ENCODE measurements around the gene TMEM233. TPM values are rescaled to one million over a fixed set of nuclear protein-coding genes. Genes with fewer than 3 reads are reported as not detected.

TMEM233 gene
- polyA plus RNA-seq, 2 donors, result 0.04 to 0.07 TPM

DNA sequence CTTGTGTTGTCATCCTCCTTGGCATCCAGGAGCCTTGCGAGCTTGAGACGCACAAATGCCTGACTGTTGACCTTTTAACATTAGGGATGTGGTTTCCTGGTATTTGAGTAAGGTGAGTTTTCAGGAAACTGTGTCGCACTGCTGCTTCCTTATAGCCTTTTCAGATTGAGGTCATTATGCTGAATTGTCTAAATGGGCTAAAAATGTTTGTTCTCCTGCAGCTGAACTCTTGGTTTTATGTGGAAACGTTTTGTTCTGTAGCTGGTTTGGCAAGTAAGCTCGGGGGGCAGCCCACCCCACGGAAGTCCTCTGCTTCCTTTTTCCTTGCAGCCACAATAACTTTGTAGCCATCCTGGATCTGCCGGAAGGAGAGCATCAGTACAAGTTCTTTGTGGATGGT, 80.1 kb downstream of the TMEM233 start:
- H3K36me3 ChIP-seq (ENCODE audit: control insufficient read depth in 2 of 2, insufficient read depth in 2 of 2, low read length in 1 of 2), result peaks cover 15 to 38% of the 10 kb centered on the region in 2 donors
- H3K27ac ChIP-seq (ENCODE audit: low read depth in 2 of 2, low read length in 1 of 2), result peak overlapping the region; percentile 60 to 80
- H3K4me3 ChIP-seq (ENCODE audit: low read depth in 1 of 2, low read length in 2 of 2), result no peak overlapping the region
- H3K4me1 ChIP-seq (ENCODE audit: control insufficient read depth in 2 of 2, insufficient read depth in 2 of 2, low read length in 1 of 2), result no peaks in the 10 kb centered on the region
- WGBS, 2 donors, result 51 to 58% methylated on average over 7 of the region's 7 CpGs
- no peaks in the 10 kb centered on the region for H3K27me3 ChIP-seq (ENCODE audit: control insufficient read depth in 1 of 2, insufficient read depth in 2 of 2, low read length in 2 of 2)
- no peaks in the 10 kb centered on the region for H3K9me3 ChIP-seq (ENCODE audit: control insufficient read depth in 2 of 2, insufficient read depth in 1 of 2, low read depth in 1 of 2, low read length in 1 of 2)

- Histone ChIP-seq H3K27me3 (ENCODE audit: control insufficient read depth in 1 of 2, insufficient read depth in 2 of 2, low read length in 2 of 2) (no peaks in the 10 kb centered on the region), H3K9me3 (ENCODE audit: control insufficient read depth in 2 of 2, insufficient read depth in 1 of 2, low read depth in 1 of 2, low read length in 1 of 2) (no peaks in the 10 kb centered on the region), H3K4me3 (ENCODE audit: low read depth in 1 of 2, low read length in 2 of 2) (no peak overlapping the region), H3K4me1 (ENCODE audit: control insufficient read depth in 2 of 2, insufficient read depth in 2 of 2, low read length in 1 of 2) (no peaks in the 10 kb centered on the region), H3K36me3 (ENCODE audit: control insufficient read depth in 2 of 2, insufficient read depth in 2 of 2, low read length in 1 of 2) (peaks cover 16 to 40% of the 10 kb centered on the region in 2 donors), H3K27ac (ENCODE audit: low read depth in 2 of 2, low read length in 1 of 2) (peak overlapping the region; percentile 60 to 80)
- WGBS, 2 donors, result 84 to 88% methylated on average over 4 of the region's 4 CpGs
These were observed 81.0 kb downstream of the TMEM233 start for GRCh38 chr12:119674560-119674959.

DNA sequence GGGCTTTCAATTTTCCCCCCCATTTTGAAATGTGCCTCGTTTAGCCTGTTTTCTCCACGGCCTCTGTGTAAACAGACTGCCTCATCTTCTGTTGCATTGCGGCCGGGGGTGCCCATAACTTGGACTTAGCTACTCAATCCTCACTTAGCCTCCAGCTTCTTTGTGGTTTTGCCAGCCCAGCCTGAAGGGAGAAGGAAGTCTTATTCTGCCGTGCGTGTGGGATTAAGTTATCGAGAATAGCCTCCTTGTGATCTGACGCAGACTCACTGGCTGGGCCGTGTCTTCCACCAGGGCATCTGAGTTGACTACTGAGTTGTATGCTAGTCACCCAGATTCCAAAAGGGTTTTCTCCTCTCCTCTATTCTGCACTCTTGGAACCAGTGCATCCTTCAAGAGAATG, 82.4 kb downstream of the TMEM233 start:
- Histone ChIP-seq H3K27ac (ENCODE audit: low read depth in 2 of 2, low read length in 1 of 2) (peak overlapping the region in 1 of 2 donors; percentile 43), H3K4me3 (ENCODE audit: low read depth in 1 of 2, low read length in 2 of 2) (no peak overlapping the region), H3K9me3 (ENCODE audit: control insufficient read depth in 2 of 2, insufficient read depth in 1 of 2, low read depth in 1 of 2, low read length in 1 of 2) (no peaks in the 10 kb centered on the region), H3K36me3 (ENCODE audit: control insufficient read depth in 2 of 2, insufficient read depth in 2 of 2, low read length in 1 of 2) (peaks cover 30 to 53% of the 10 kb centered on the region in 2 donors), H3K4me1 (ENCODE audit: control insufficient read depth in 2 of 2, insufficient read depth in 2 of 2, low read length in 1 of 2) (no peaks in the 10 kb centered on the region), H3K27me3 (ENCODE audit: control insufficient read depth in 1 of 2, insufficient read depth in 2 of 2, low read length in 2 of 2) (no peaks in the 10 kb centered on the region)
- 68 to 73% methylated on average over 9 of the region's 9 CpGs for WGBS, 2 donors

- H3K27me3 ChIP-seq (ENCODE audit: control insufficient read depth in 1 of 2, insufficient read depth in 2 of 2, low read length in 2 of 2), result no peaks in the 10 kb centered on the region
- H3K9me3 ChIP-seq (ENCODE audit: control insufficient read depth in 2 of 2, insufficient read depth in 1 of 2, low read depth in 1 of 2, low read length in 1 of 2), result no peaks in the 10 kb centered on the region
- peaks cover 33 to 57% of the 10 kb centered on the region in 2 donors for H3K36me3 ChIP-seq (ENCODE audit: control insufficient read depth in 2 of 2, insufficient read depth in 2 of 2, low read length in 1 of 2)
- no peaks in the 10 kb centered on the region for H3K4me1 ChIP-seq (ENCODE audit: control insufficient read depth in 2 of 2, insufficient read depth in 2 of 2, low read length in 1 of 2)
- WGBS, 2 donors, result 91 to 92% methylated on average over 13 of the region's 13 CpGs
- H3K27ac ChIP-seq (ENCODE audit: low read depth in 2 of 2, low read length in 1 of 2), result peak overlapping the region in 1 of 2 donors; percentile 1
- H3K4me3 ChIP-seq (ENCODE audit: low read depth in 1 of 2, low read length in 2 of 2), result no peak overlapping the region
These were observed 83.0 kb downstream of the TMEM233 start for GRCh38 chr12:119676573-119676972.

- Histone ChIP-seq H3K36me3 (ENCODE audit: control insufficient read depth in 2 of 2, insufficient read depth in 2 of 2, low read length in 1 of 2) (peaks cover 33 to 62% of the 10 kb centered on the region in 2 donors), H3K27ac (ENCODE audit: low read depth in 2 of 2, low read length in 1 of 2) (no peak overlapping the region), H3K27me3 (ENCODE audit: control insufficient read depth in 1 of 2, insufficient read depth in 2 of 2, low read length in 2 of 2) (no peaks in the 10 kb centered on the region), H3K4me1 (ENCODE audit: control insufficient read depth in 2 of 2, insufficient read depth in 2 of 2, low read length in 1 of 2) (no peaks in the 10 kb centered on the region), H3K4me3 (ENCODE audit: low read depth in 1 of 2, low read length in 2 of 2) (no peak overlapping the region), H3K9me3 (ENCODE audit: control insufficient read depth in 2 of 2, insufficient read depth in 1 of 2, low read depth in 1 of 2, low read length in 1 of 2) (no peaks in the 10 kb centered on the region)
- 84 to 85% methylated on average over 7 of the region's 7 CpGs for WGBS, 2 donors
These were observed 84.9 kb downstream of the TMEM233 start for GRCh38 chr12:119678459-119678858.

DNA sequence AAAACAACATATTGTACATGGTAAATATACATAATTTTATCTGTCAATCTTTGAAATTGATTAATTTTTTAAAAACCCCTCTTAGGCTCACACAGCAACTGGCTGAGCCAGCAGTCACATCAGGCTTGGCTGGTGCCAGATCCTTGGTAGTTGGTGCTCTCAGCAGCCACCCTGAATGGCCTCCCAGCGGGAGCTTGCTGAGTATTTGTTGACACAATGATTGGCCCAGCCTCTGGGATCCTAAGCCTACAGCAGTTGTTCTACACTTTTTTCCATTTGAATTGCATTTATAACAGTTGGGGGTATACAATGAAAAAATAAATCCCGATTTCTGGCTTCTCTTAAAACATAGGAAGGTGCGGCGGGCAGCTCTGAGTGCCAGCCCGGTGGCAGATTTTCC, 85.5 kb downstream of the TMEM233 start:
- WGBS, 2 donors, result 91% methylated on average over 5 of the region's 5 CpGs
- no peak overlapping the region for H3K4me3 ChIP-seq (ENCODE audit: low read depth in 1 of 2, low read length in 2 of 2)
- no peaks in the 10 kb centered on the region for H3K9me3 ChIP-seq (ENCODE audit: control insufficient read depth in 2 of 2, insufficient read depth in 1 of 2, low read depth in 1 of 2, low read length in 1 of 2)
- no peaks in the 10 kb centered on the region for H3K27me3 ChIP-seq (ENCODE audit: control insufficient read depth in 1 of 2, insufficient read depth in 2 of 2, low read length in 2 of 2)
- no peak overlapping the region for H3K27ac ChIP-seq (ENCODE audit: low read depth in 2 of 2, low read length in 1 of 2)
- H3K36me3 ChIP-seq (ENCODE audit: control insufficient read depth in 2 of 2, insufficient read depth in 2 of 2, low read length in 1 of 2), result peaks cover 30 to 57% of the 10 kb centered on the region in 2 donors
- no peaks in the 10 kb centered on the region for H3K4me1 ChIP-seq (ENCODE audit: control insufficient read depth in 2 of 2, insufficient read depth in 2 of 2, low read length in 1 of 2)

GRCh38 chr12:119679490-119679889, 85.9 kb downstream of the TMEM233 start:
- Histone ChIP-seq H3K27me3 (ENCODE audit: control insufficient read depth in 1 of 2, insufficient read depth in 2 of 2, low read length in 2 of 2) (no peaks in the 10 kb centered on the region), H3K27ac (ENCODE audit: low read depth in 2 of 2, low read length in 1 of 2) (no peak overlapping the region), H3K36me3 (ENCODE audit: control insufficient read depth in 2 of 2, insufficient read depth in 2 of 2, low read length in 1 of 2) (peaks cover 27 to 53% of the 10 kb centered on the region in 2 donors), H3K4me3 (ENCODE audit: low read depth in 1 of 2, low read length in 2 of 2) (no peak overlapping the region), H3K4me1 (ENCODE audit: control insufficient read depth in 2 of 2, insufficient read depth in 2 of 2, low read length in 1 of 2) (no peaks in the 10 kb centered on the region), H3K9me3 (ENCODE audit: control insufficient read depth in 2 of 2, insufficient read depth in 1 of 2, low read depth in 1 of 2, low read length in 1 of 2) (no peaks in the 10 kb centered on the region)
- WGBS, 2 donors, result 83 to 87% methylated on average over 10 of the region's 10 CpGs

GRCh38 chr12:119681111-119681510, 87.5 kb downstream of the TMEM233 start:
- Histone ChIP-seq H3K27ac (ENCODE audit: low read depth in 2 of 2, low read length in 1 of 2) (no peak overlapping the region), H3K27me3 (ENCODE audit: control insufficient read depth in 1 of 2, insufficient read depth in 2 of 2, low read length in 2 of 2) (no peaks in the 10 kb centered on the region), H3K4me1 (ENCODE audit: control insufficient read depth in 2 of 2, insufficient read depth in 2 of 2, low read length in 1 of 2) (no peaks in the 10 kb centered on the region), H3K4me3 (ENCODE audit: low read depth in 1 of 2, low read length in 2 of 2) (no peak overlapping the region), H3K36me3 (ENCODE audit: control insufficient read depth in 2 of 2, insufficient read depth in 2 of 2, low read length in 1 of 2) (peaks cover 27 to 44% of the 10 kb centered on the region in 2 donors), H3K9me3 (ENCODE audit: control insufficient read depth in 2 of 2, insufficient read depth in 1 of 2, low read depth in 1 of 2, low read length in 1 of 2) (no peaks in the 10 kb centered on the region)
- 82 to 92% methylated on average over 8 of the region's 8 CpGs for WGBS, 2 donors

GRCh38 chr12:119681728-119682638, 88.4 kb downstream of the TMEM233 start:
- peaks cover 0 to 2% of the 10 kb centered on the region in 2 donors for H3K4me1 ChIP-seq (ENCODE audit: control insufficient read depth in 2 of 2, insufficient read depth in 2 of 2, low read length in 1 of 2)
- peaks cover 27 to 37% of the 10 kb centered on the region in 2 donors for H3K36me3 ChIP-seq (ENCODE audit: control insufficient read depth in 2 of 2, insufficient read depth in 2 of 2, low read length in 1 of 2)
- H3K9me3 ChIP-seq (ENCODE audit: control insufficient read depth in 2 of 2, insufficient read depth in 1 of 2, low read depth in 1 of 2, low read length in 1 of 2), result no peaks in the 10 kb centered on the region
- no peak overlapping the region for H3K27ac ChIP-seq (ENCODE audit: low read depth in 2 of 2, low read length in 1 of 2)
- WGBS, 2 donors, result 81 to 85% methylated on average over 9 of the region's 9 CpGs
- H3K27me3 ChIP-seq (ENCODE audit: control insufficient read depth in 1 of 2, insufficient read depth in 2 of 2, low read length in 2 of 2), result no peaks in the 10 kb centered on the region
- H3K4me3 ChIP-seq (ENCODE audit: low read depth in 1 of 2, low read length in 2 of 2), result no peak overlapping the region

Data from esophagus (tissue), 2 donors.